Body of pancreas (tissue), 4 donors: ENCODE results near the gene ASPG. TPM values are rescaled to one million over a fixed set of nuclear protein-coding genes. Genes with fewer than 3 reads are reported as not detected.

Experiments
- ATAC-seq: fragments of 150-250 bp; one replicate; pipeline ENCODE4 v1.9.1; 2016
- DNase-seq, 4 donors: peaks; one replicate each; pipeline ENCODE4 v3.0.0-alpha.2; 2019
- H3K27ac ChIP-seq, 4 donors: fragments of 200-600 bp; sonication (generic); 1 replicate in 3 of 4; 2 replicates in 1 of 4; pipeline versions ENCODE4 v1.5.1 to v1.6.1; 2016 to 2019; ENCODE audit warnings: mild to moderate bottlenecking in 1 of 4, mixed read lengths in 1 of 4, moderate library complexity in 1 of 4
- H3K27me3 ChIP-seq, 2 donors: fragments of 200-600 bp; sonication (generic); one replicate each; pipeline ENCODE4 v1.6.0; 2016; ENCODE audit warnings: mild to moderate bottlenecking in 1 of 2
- H3K36me3 ChIP-seq, 2 donors: fragments of 200-600 bp; sonication (generic); replicated peaks in 1 of 2; 2 replicates each; pipeline ENCODE4 v1.5.1; 2016; ENCODE audit warnings: low read depth in 2 of 2; ENCODE audit not compliant: insufficient read depth in 1 of 2
- H3K4me1 ChIP-seq: fragments of 200-600 bp; sonication (generic); one replicate; pipeline ENCODE4 v1.6.0; 2016
- H3K4me3 ChIP-seq, 2 donors: fragments of 200-600 bp; sonication (generic); 1 replicate in 1 of 2; 2 replicates in 1 of 2; pipeline ENCODE4 v1.5.1; 2016 to 2019
- H3K9me3 ChIP-seq, 3 donors: fragments of 200-600 bp; sonication (generic); 1 replicate in 2 of 3; 2 replicates in 1 of 3; pipeline ENCODE4 v1.5.1; 2016
- POLR2A ChIP-seq, 3 donors: fragments of 450-650 bp; IDR thresholded peaks; one replicate each; pipeline ENCODE4 v1.6.1; 2016; ENCODE audit warnings: antibody characterized with exemption in 3 of 3, mild to moderate bottlenecking in 2 of 3
- WGBS, 2 donors: methylation state at CpG; one replicate each; pipeline ENCODE4 v1.1.5; 2017; 5-methylcytosine and 5-hydroxymethylcytosine counted together
- intact Hi-C: fragments of 100-400 bp; cut with DNase I; formaldehyde crosslinking; loops from one replicate; pipeline ENCODE4 v1.15.1; 2023
- total RNA-seq, 2 donors: library from RNA; depleted of rRNA; stranded (reverse); fragments of >200 nt; gene quantifications; one replicate each; pipeline ENCODE4 v1.1.0, GENCODE V29; 2016
- TF ChIP-seq, protein P1 (sequence below), 7 experiments: fragments of 450-650 bp in 4 of 7; fragments of 200-600 bp in 3 of 7; sonication (generic) in 3 of 7; IDR thresholded peaks; one replicate each; pipeline ENCODE4 v1.5.1; 2016 to 2019; ENCODE audit warnings: antibody characterized with exemption in 7 of 7

The ASPG gene
- total RNA-seq, 2 donors from 2014 or later: 0.52 to 0.99 TPM

DNA sequence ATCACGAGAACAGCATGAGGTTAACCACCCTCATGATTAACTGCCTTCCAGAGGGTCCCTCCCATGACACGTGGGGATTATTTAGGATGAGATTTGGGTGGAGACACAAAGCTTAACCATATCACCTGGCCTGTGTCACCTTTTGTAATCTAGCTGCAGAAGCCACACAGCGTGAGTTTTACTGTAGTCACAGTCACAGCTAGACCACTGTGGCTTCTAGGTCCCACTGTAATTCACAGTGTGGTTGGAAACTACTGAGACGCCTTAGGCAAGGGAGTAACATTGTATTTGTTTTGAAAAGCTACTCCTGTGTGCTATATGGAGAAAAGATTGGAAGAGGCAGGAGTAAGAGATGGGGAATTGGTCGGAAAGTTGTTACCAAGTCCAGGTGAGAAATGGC lies 46.3 kb upstream of the ASPG start:
- H3K27me3 ChIP-seq: peaks cover 0 to 7% of the 10 kb centered on the region in 2 donors
- ATAC-seq: no peak
- no peaks in the 10 kb centered on the region for H3K4me1 ChIP-seq
- no peaks in the 10 kb centered on the region for H3K36me3 ChIP-seq
- TF ChIP-seq POLR2A (IDR thresholded peaks at IDR 0.05): no peak
- TF ChIP-seq, protein P1, sequence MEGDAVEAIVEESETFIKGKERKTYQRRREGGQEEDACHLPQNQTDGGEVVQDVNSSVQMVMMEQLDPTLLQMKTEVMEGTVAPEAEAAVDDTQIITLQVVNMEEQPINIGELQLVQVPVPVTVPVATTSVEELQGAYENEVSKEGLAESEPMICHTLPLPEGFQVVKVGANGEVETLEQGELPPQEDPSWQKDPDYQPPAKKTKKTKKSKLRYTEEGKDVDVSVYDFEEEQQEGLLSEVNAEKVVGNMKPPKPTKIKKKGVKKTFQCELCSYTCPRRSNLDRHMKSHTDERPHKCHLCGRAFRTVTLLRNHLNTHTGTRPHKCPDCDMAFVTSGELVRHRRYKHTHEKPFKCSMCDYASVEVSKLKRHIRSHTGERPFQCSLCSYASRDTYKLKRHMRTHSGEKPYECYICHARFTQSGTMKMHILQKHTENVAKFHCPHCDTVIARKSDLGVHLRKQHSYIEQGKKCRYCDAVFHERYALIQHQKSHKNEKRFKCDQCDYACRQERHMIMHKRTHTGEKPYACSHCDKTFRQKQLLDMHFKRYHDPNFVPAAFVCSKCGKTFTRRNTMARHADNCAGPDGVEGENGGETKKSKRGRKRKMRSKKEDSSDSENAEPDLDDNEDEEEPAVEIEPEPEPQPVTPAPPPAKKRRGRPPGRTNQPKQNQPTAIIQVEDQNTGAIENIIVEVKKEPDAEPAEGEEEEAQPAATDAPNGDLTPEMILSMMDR (IDR thresholded peaks at IDR 0.05): no peak
- WGBS, 2 donors: 72 to 80% methylated on average over 5 of the region's 5 CpGs
- H3K4me3 ChIP-seq: no peak overlapping the region
- no peak overlapping the region for H3K27ac ChIP-seq
- no peaks in the 10 kb centered on the region for H3K9me3 ChIP-seq
- DNase-seq: no peak
- intact Hi-C loops: no loop called here

DNA sequence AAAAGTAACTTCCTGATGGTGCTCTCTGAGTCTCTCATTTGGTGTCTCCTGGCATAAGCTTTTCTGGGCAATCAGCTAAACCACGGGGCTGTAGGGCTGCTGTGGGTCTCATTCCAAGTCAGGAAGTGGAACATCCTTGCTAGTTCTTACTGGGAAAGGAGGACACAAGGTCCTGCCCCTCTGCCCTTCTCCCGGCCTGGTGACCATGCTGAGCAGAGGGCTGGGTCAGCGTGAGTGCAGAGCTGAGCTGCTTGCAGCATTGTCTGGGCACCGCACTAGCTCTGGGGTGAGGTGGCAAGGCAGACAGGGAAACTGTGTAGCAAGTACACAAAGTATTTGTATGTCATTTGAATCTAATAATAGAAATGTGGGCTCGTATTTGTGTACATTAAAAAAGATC lies 45.0 kb upstream of the ASPG start:
- H3K9me3 ChIP-seq: no peaks in the 10 kb centered on the region
- WGBS, 2 donors: 52 to 54% methylated on average over 5 of the region's 5 CpGs
- no peak overlapping the region for H3K4me3 ChIP-seq
- H3K36me3 ChIP-seq: no peaks in the 10 kb centered on the region
- intact Hi-C loops: no loop called here
- TF ChIP-seq, protein P1 (IDR thresholded peaks at IDR 0.05): no peak
- no peak for TF ChIP-seq POLR2A (IDR thresholded peaks at IDR 0.05)
- no peaks in the 10 kb centered on the region for H3K4me1 ChIP-seq
- H3K27ac ChIP-seq: no peak overlapping the region
- DNase-seq (no peak), ATAC-seq (no peak)
- H3K27me3 ChIP-seq: peaks cover 0 to 7% of the 10 kb centered on the region in 2 donors

DNA sequence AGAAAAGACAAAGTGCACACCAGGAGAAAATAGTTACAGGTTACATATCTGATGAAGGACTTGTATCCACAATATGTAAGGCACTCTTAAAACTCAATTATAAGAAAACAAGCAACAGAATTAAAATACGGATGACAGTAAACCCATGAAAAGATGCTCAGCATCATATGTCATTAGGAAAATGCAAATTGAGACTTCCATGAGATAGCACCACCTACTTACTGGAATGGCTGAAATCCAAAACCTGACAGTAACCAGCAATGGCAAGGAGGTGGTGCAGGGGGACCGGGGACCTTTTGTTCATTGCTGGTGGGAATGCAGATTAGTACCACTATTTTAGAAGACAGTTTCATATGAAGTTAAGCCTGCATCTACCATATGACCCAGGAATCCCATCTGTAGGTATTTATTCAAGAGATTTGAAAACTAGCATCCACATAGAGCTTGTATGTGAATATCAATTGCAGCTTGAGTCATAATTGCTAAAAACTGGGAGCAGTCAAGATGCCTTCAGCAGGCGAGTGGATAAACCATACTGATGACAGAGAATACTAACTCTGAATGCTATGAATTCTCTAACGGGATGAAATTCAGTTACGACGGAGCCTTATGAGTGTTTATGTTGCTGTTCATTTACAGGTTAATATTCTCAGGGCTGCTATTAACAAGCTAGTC lies 43.9 kb upstream of the ASPG start:
- H3K27me3 ChIP-seq: peaks cover 0 to 7% of the 10 kb centered on the region in 2 donors
- H3K4me1 ChIP-seq: no peaks in the 10 kb centered on the region
- WGBS, 2 donors: 83% methylated on average over 6 of the region's 6 CpGs
- no peak overlapping the region for H3K27ac ChIP-seq
- no peaks in the 10 kb centered on the region for H3K36me3 ChIP-seq
- no peaks in the 10 kb centered on the region for H3K9me3 ChIP-seq
- H3K4me3 ChIP-seq: no peak overlapping the region
- DNase-seq (no peak), ATAC-seq (no peak)
- intact Hi-C loops: no loop called here
- no peak for TF ChIP-seq POLR2A (IDR thresholded peaks at IDR 0.05)
- TF ChIP-seq, protein P1 (IDR thresholded peaks at IDR 0.05): no peak

DNA sequence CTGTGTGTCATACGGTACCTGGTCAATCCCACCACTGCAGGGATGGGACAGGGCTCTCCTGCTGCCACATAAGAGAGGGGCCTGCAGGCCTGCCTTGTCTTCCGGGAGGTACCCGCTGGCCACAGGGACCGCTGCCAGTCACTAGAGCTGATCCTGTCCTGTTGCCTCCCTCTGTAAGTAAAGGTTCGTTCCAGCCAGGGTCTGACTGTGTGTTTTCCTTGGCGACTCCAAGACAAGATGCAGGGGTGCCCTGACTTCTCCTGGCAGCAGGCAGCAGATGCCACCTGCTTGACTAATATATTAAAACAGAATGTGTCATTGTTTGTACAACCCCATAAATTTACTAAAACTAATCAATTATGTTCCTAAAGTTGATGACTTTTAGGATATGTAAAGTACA lies 41.5 kb upstream of the ASPG start:
- DNase-seq (no peak), ATAC-seq (no peak)
- no peaks in the 10 kb centered on the region for H3K9me3 ChIP-seq
- H3K4me3 ChIP-seq: no peak overlapping the region
- peaks cover 0 to 7% of the 10 kb centered on the region in 2 donors for H3K27me3 ChIP-seq
- no peaks in the 10 kb centered on the region for H3K36me3 ChIP-seq
- TF ChIP-seq POLR2A (IDR thresholded peaks at IDR 0.05): no peak
- TF ChIP-seq, protein P1 (IDR thresholded peaks at IDR 0.05): no peak
- H3K27ac ChIP-seq: no peak overlapping the region
- H3K4me1 ChIP-seq: no peaks in the 10 kb centered on the region
- WGBS, 2 donors: 96 to 100% methylated on average over 1 to 6 of the region's 6 CpGs
- intact Hi-C loops: no loop called here

DNA sequence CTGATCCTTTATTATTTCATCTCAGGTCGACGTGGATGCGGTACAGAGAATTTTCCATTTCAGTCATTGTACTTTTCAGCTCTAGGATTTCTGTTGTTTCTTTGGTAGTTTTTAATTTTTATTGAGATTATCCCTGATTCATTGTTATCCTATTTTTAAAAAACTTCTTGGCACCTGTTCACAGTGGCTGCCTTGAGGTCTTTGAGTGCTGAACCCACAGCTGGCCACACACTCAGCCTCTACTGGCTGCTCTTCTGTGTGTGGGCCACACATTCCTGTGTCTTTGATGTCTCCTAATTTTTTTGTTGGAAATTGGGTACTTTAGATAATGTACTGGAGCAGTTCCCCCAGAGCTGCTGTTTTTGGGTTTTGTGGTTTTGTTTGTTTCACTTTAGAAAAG lies 37.7 kb upstream of the ASPG start:
- 95 to 97% methylated on average over 3 of the region's 3 CpGs for WGBS, 2 donors
- no peak for TF ChIP-seq POLR2A (IDR thresholded peaks at IDR 0.05)
- TF ChIP-seq, protein P1 (IDR thresholded peaks at IDR 0.05): no peak

More for the DNA sequence above, 37.7 kb upstream of the ASPG start:
- H3K9me3 ChIP-seq: no peaks in the 10 kb centered on the region
- no peaks in the 10 kb centered on the region for H3K27me3 ChIP-seq
- H3K4me3 ChIP-seq: no peak overlapping the region
- intact Hi-C loops: no loop called here
- no peaks in the 10 kb centered on the region for H3K4me1 ChIP-seq
- no peak for DNase-seq
- H3K36me3 ChIP-seq: no peaks in the 10 kb centered on the region
- no peak for ATAC-seq
- H3K27ac ChIP-seq: no peak overlapping the region
